ENCODE measurements around the gene QARS1.

The QARS1 gene

DNA sequence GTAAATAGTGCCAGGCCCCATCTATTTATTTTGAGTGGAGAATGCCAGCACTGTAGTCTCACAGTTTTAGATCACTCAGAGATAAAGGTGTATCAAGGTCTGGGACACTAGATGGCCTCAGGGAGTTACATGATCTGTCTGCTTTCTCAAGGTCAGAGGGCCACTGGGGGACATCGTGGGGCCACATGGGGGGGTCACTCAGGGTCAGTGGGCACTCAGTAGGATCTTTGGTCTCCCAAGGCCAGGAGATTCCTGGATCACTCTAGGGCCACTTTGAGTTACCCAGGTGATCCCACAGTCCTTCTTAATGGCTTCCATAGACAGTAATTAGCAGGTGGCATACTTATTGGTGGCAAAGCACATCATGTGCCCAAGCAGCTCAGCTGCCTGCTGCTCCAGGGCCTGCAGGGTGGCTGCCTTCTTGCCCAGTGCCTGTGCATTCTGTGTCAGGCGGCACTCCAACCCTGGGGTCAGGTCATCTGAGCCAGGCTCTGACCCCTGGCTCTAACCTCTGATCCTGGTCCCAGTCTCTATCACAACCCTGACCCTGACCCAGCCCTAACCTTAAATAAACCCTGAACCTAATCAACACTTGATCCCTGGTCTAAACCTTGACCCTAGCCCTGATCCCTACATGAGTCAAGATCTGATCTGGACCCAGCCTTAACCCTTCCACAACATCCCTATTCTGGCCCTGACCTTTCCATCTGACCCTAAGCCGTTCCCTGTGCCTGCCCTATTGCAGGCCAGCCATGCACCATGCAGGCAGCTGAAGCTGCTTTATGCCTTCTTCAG lies 30.1 kb upstream of the QARS1 start:
- CTCF ChIA-PET = no interaction called here
- POLR2A ChIA-PET = interaction anchor here (1.6 to 5.2 kb wide), 2 partner anchors 14 to 113 kb away, joined by 4 to 66 read pairs; partner anchors contain the start of genes NDUFAF3 and USP19
- no peak for TF ChIP-seq SUZ12 (IDR thresholded peaks at IDR 0.05)
- TF ChIP-seq FOXK2 (IDR thresholded peaks at IDR 0.05) = no peak
- DNase-seq (ENCODE audit: extremely low spot score) = no peak

DNA sequence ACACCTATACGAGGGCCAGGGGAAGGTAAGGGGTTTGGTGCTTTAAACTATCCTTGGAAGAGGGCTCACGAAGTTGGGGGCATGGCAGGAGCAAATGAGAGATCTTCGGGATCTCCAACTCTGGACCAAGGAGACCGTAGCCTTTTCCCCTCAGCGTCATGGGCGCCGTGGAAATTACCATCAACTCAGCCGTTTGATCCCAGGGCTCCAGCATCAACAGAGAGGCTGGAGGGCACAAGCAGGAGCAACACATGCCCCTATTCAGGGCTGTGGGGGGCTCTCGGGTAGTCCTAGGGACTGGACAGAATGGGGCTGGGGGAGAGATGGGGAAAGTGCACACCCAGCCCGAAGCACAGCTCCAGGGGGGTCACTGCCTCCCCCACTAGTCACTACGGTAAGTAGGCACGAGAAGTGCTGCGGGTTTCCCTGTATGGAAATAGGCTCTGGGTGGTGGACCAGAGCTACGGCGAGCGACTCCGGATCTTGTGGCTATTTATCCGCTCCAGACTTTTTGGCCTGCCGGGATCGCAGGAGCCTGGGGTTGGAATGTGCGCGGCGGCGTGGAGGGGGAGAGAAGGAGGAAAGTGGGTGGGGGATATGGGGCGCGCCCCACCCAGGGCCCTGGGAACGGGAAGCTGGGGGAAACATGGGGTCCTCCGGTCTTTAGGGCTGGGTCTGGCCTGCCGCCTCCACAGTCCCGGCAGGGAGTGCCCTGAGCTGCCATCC lies 28.8 kb upstream of the QARS1 start:
- ChIA-PET CTCF (interaction anchor here (0.5 to 1.2 kb wide), 3 partner anchors 25 to 38 kb away, joined by 3 read pairs; partner anchors contain the start of gene QARS1), POLR2A (interaction anchor here (0.8 to 5.2 kb wide), 10 partner anchors 11 to 206 kb away, joined by 3 to 66 read pairs (median 4); partner anchors contain the start of genes NDUFAF3, QARS1, QRICH1 and USP19)
- DNase-seq (ENCODE audit: extremely low spot score) = peak; percentile 86
- TF ChIP-seq FOXA1 (IDR thresholded peaks at IDR 0.05) (no peak), CTBP1 (IDR thresholded peaks at IDR 0.05; ENCODE audit: borderline replicate concordance) (no peak), TARDBP (IDR thresholded peaks at IDR 0.05) (no peak), L3MBTL2 (conservative IDR thresholded peaks at IDR 0.05) (no peak), SP1 (IDR thresholded peaks at IDR 0.05) (no peak), FOXK2 (IDR thresholded peaks at IDR 0.05) (no peak), SUZ12 (IDR thresholded peaks at IDR 0.05) (no peak), ELF4 (IDR thresholded peaks at IDR 0.05) (no peak), HDGF (IDR thresholded peaks at IDR 0.05; ENCODE audit: borderline replicate concordance) (no peak)

DNA sequence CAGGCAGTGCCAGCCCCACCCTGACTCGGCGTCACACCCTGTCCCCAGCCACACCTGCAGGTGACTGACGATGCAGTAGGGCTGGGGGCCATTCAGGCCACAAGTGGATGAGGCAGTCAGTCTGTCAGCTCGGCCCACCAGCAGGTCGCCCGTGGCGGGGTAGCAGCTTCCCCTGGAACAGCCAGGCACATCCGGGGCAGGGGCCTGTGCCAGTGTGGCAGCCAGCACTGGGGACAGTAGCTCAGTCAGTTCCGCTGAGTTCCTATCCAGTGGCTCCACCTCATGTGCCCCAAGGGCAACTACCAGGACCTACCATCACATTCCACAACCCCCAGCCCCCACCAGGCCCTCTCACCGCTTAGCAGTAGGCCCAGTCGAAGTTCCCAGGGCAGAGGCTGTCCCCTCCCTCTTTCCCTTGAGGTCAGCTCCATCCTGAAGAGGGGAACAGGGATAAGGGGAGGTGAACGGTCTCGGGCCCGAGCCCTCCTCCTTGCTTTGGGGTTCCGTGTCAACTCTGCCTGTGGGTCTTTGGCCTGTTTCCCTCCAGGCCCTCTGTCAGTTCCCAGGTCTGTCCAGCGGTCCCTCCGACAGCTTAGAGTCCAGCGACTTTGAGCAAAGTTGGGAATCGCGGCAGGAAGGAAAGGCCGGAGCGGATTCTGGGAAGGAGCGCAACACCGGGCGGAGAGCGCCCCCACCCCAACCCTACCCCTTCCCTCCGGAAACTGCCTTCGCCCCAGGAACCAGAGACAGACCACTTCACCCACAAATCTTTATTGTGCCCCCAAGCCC lies 28.1 kb upstream of the QARS1 start, which contains the start of gene LAMB2:
TSS of gene LAMB2 (minus strand) at position 614 of the 789 bp plus-strand sequence. CDS start at position 431, 183 bp downstream.
- CTCF ChIA-PET = interaction anchor here (0.5 to 1.2 kb wide), 6 partner anchors 26 to 182 kb away, joined by 3 to 6 read pairs (median 3); partner anchors contain the start of genes NDUFAF3 and QARS1
- POLR2A ChIA-PET = interaction anchor here (0.7 to 5.2 kb wide), 14 partner anchors 8 to 297 kb away, joined by 3 to 66 read pairs (median 4); partner anchors contain the start of genes IMPDH2, NDUFAF3, NICN1 and QARS1

DNA sequence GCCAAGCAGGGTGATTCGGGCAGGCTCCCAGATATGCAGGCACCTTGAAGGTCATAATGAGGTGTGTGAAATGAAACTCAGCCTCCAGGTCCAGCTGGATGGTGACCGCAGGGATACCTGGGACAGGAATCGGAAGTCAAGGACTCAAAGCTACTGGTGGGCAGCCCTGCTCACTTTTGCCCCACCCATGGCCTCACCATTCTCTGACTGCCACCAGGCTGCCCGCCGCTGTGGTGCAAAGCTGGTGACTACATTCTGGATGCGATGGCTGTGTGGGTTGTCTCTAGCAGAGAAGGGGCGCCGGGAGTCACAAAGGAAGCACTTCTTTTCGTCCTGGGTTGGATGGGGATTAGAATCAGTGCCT lies 27.5 kb upstream of the QARS1 start:
- ChIA-PET POLR2A (interaction anchor here (0.7 to 5.2 kb wide), 11 partner anchors 7 to 297 kb away, joined by 3 to 66 read pairs (median 4); partner anchors contain the start of genes IMPDH2, NICN1, QRICH1 and USP19), CTCF (interaction anchor here (0.5 to 0.9 kb wide), 3 partner anchors 37 to 150 kb away, joined by 3 to 6 read pairs (median 4); partner anchors contain the start of gene NDUFAF3)
- TF ChIP-seq HDGF (IDR thresholded peaks at IDR 0.05; ENCODE audit: borderline replicate concordance) = no peak
- TF ChIP-seq BHLHE40 (IDR thresholded peaks at IDR 0.05; ENCODE audit: borderline replicate concordance) = no peak
- TF ChIP-seq ZNF384 (IDR thresholded peaks at IDR 0.05) = no peak
- TF ChIP-seq FOXA1 (IDR thresholded peaks at IDR 0.05) = no peak
- no peak for TF ChIP-seq CTBP1 (IDR thresholded peaks at IDR 0.05; ENCODE audit: borderline replicate concordance)
- TF ChIP-seq NFRKB (IDR thresholded peaks at IDR 0.05) = no peak
- no peak for TF ChIP-seq FOXM1 (IDR thresholded peaks at IDR 0.05; ENCODE audit: borderline replicate concordance)
- TF ChIP-seq SUZ12 (IDR thresholded peaks at IDR 0.05) = no peak
- TF ChIP-seq ELF4 (IDR thresholded peaks at IDR 0.05) = no peak
- TF ChIP-seq, protein P1, sequence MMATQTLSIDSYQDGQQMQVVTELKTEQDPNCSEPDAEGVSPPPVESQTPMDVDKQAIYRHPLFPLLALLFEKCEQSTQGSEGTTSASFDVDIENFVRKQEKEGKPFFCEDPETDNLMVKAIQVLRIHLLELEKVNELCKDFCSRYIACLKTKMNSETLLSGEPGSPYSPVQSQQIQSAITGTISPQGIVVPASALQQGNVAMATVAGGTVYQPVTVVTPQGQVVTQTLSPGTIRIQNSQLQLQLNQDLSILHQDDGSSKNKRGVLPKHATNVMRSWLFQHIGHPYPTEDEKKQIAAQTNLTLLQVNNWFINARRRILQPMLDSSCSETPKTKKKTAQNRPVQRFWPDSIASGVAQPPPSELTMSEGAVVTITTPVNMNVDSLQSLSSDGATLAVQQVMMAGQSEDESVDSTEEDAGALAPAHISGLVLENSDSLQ (IDR thresholded peaks at IDR 0.05) = no peak
- no peak for TF ChIP-seq ARNT (IDR thresholded peaks at IDR 0.05)
- no peak for TF ChIP-seq FOXK2 (IDR thresholded peaks at IDR 0.05)
- TF ChIP-seq L3MBTL2 (conservative IDR thresholded peaks at IDR 0.05) = no peak
- no peak for TF ChIP-seq TARDBP (IDR thresholded peaks at IDR 0.05)
- TF ChIP-seq SP1 (IDR thresholded peaks at IDR 0.05) = no peak
- no peak for TF ChIP-seq LEF1 (IDR thresholded peaks at IDR 0.05; ENCODE audit: borderline replicate concordance)
- no peak for DNase-seq (ENCODE audit: extremely low spot score)

More for the DNA sequence above, 28.1 kb upstream of the QARS1 start, which contains the start of gene LAMB2:
- TF ChIP-seq FOXM1 (IDR thresholded peaks at IDR 0.05; ENCODE audit: borderline replicate concordance) (peak; percentile 44; the same call in 1 of the 2 replicates), NFRKB (IDR thresholded peaks at IDR 0.05) (no peak)
- DNase-seq (ENCODE audit: extremely low spot score) = peak; percentile 76

DNA sequence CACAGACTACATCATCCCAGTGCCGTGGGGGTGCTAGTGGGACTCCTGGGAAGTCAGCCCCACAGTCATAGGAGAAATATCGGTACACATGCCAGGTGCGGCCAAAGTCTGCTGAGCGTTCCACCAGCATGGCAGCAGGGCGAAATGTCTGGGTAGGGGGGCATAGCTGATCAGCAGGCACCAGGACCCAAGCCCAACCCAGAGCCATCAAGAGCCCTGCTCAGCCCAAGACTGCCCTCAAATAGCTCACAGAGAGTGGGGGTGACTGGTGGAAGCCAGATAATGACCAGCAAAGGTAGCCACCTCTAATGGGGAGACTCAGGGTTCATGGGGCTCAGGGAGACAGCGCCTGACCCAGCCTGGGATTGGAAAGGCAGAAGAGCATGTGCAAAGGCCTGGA lies 27.0 kb upstream of the QARS1 start:
- TF ChIP-seq SUZ12 (IDR thresholded peaks at IDR 0.05) = no peak
- TF ChIP-seq ZNF384 (IDR thresholded peaks at IDR 0.05) = no peak
- TF ChIP-seq, protein P1 (IDR thresholded peaks at IDR 0.05) = no peak
- ChIA-PET POLR2A (interaction anchor here (1.1 to 5.2 kb wide), 6 partner anchors 9 to 125 kb away, joined by 3 to 66 read pairs (median 8); partner anchors contain the start of genes QRICH1, USP19 and WDR6), CTCF (no interaction called here)
- no peak for DNase-seq (ENCODE audit: extremely low spot score)

DNA sequence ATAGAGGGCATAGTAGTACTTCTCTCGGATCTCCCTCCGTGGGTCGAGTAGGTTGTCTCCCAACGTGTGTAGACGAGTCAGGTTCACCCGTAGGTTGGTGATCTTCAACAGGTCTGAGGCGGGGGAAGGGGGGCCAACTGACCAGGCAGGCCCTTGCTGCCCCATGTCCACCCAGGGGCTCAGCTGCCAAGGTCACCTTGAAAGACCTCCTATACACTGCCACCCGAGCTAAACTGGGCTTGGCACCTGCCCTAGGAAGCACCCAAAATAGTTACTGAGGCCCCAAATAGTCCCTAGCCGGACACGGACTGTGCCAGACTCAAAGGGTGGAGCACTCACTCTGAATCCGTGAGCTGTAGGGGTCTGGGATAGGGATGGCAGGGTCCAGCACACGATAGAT lies 26.5 kb upstream of the QARS1 start:
- POLR2A ChIA-PET = interaction anchor here (1.5 to 5.2 kb wide), 3 partner anchors 10 to 124 kb away, joined by 7 to 66 read pairs (median 32); partner anchors contain the start of genes QRICH1, USP19 and WDR6
- TF ChIP-seq SUZ12 (IDR thresholded peaks at IDR 0.05) (no peak), HDGF (IDR thresholded peaks at IDR 0.05; ENCODE audit: borderline replicate concordance) (no peak), CTBP1 (IDR thresholded peaks at IDR 0.05; ENCODE audit: borderline replicate concordance) (no peak)
- CTCF ChIA-PET = interaction anchor here (0.5 kb wide), 1 partner anchor 136 kb away, joined by 3 read pairs; no protein-coding TSS in a partner anchor
- no peak for DNase-seq (ENCODE audit: extremely low spot score)

Data from HEK293T (cell line).